ENCODE measurements around the gene TEX51.

DNA sequence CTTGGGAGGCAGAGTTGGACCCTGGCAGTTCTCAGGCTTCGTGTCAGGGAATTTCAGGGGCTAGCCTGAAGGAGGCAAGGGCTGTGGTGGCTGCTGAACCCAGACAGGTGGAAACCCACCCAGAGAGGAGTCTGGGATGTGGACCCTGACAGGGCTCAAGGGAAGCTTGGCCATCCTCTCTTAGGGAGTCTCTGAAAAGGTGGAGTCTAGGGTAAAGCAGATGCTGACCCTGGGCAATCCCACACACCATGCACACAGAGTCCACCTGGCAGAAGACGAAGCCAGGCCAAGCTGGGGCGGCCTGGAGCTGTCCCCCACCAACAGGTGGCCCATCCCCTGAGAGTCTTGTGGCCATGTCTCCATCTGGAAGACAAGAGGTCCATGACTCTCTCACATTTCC lies 41.2 kb upstream of the TEX51 start:
- TF ChIP-seq POLR2A (IDR thresholded peaks at IDR 0.05) (no peak), EP300 (IDR thresholded peaks at IDR 0.05) (no peak)
- TF ChIP-seq, protein P1, sequence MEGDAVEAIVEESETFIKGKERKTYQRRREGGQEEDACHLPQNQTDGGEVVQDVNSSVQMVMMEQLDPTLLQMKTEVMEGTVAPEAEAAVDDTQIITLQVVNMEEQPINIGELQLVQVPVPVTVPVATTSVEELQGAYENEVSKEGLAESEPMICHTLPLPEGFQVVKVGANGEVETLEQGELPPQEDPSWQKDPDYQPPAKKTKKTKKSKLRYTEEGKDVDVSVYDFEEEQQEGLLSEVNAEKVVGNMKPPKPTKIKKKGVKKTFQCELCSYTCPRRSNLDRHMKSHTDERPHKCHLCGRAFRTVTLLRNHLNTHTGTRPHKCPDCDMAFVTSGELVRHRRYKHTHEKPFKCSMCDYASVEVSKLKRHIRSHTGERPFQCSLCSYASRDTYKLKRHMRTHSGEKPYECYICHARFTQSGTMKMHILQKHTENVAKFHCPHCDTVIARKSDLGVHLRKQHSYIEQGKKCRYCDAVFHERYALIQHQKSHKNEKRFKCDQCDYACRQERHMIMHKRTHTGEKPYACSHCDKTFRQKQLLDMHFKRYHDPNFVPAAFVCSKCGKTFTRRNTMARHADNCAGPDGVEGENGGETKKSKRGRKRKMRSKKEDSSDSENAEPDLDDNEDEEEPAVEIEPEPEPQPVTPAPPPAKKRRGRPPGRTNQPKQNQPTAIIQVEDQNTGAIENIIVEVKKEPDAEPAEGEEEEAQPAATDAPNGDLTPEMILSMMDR (IDR thresholded peaks at IDR 0.05), result no peak

Data from upper lobe of left lung (tissue), 4 donors.